ENCODE results near the gene SCNN1A. TPM values are rescaled to one million over a fixed set of nuclear protein-coding genes. Genes with fewer than 3 reads are reported as not detected.

SCNN1A gene
- total RNA-seq = 10.4 and 11.1 TPM in 2 replicates

GRCh38 chr12:6375269-6376078 lies at the start of gene SCNN1A:
SCNN1A (minus strand) TSS chr12:6375563; CDS start chr12:6374783, 780 bp downstream.
- TF ChIP-seq CTCF (IDR thresholded peaks at IDR 0.05; ENCODE audit: insufficient read depth, low read length, poor library complexity, severe bottlenecking) = no peak
- H3K36me3 ChIP-seq (ENCODE audit: control insufficient read depth, insufficient read depth, low read length) = no peaks in the 10 kb centered on the region
- peak within 1 kb of the TSS; percentile 45 for H3K4me3 ChIP-seq (ENCODE audit: low read depth, low read length)
- no peaks in the 10 kb centered on the region for H3K27me3 ChIP-seq (ENCODE audit: control insufficient read depth, insufficient read depth, low read length)
- no peak for DNase-seq (ENCODE audit: low read depth)

GRCh38 chr12:6424866-6425265 lies 49.5 kb upstream of the SCNN1A start:
- TF ChIP-seq CTCF (IDR thresholded peaks at IDR 0.05; ENCODE audit: insufficient read depth, low read length, poor library complexity, severe bottlenecking) = no peak
- H3K27me3 ChIP-seq (ENCODE audit: control insufficient read depth, insufficient read depth, low read length) = no peaks in the 10 kb centered on the region
- H3K36me3 ChIP-seq (ENCODE audit: control insufficient read depth, insufficient read depth, low read length) = no peaks in the 10 kb centered on the region
- H3K4me3 ChIP-seq (ENCODE audit: low read depth, low read length) = no peak overlapping the region
- no peak for DNase-seq (ENCODE audit: low read depth)

GRCh38 chr12:6424008-6424347 lies 48.6 kb upstream of the SCNN1A start:
- Histone ChIP-seq H3K4me3 (ENCODE audit: low read depth, low read length) (no peak overlapping the region), H3K36me3 (ENCODE audit: control insufficient read depth, insufficient read depth, low read length) (no peaks in the 10 kb centered on the region), H3K27me3 (ENCODE audit: control insufficient read depth, insufficient read depth, low read length) (no peaks in the 10 kb centered on the region)
- no peak for DNase-seq (ENCODE audit: low read depth)
- no peak for TF ChIP-seq CTCF (IDR thresholded peaks at IDR 0.05; ENCODE audit: insufficient read depth, low read length, poor library complexity, severe bottlenecking)

GRCh38 chr12:6423267-6424007 lies 48.1 kb upstream of the SCNN1A start:
- TF ChIP-seq CTCF (IDR thresholded peaks at IDR 0.05; ENCODE audit: insufficient read depth, low read length, poor library complexity, severe bottlenecking) = peak; percentile 85
- Histone ChIP-seq H3K36me3 (ENCODE audit: control insufficient read depth, insufficient read depth, low read length) (no peaks in the 10 kb centered on the region), H3K4me3 (ENCODE audit: low read depth, low read length) (no peak overlapping the region), H3K27me3 (ENCODE audit: control insufficient read depth, insufficient read depth, low read length) (no peaks in the 10 kb centered on the region)
- DNase-seq (ENCODE audit: low read depth) = peak; percentile 55

GRCh38 chr12:6420364-6420763 lies 45.0 kb upstream of the SCNN1A start:
- Histone ChIP-seq H3K4me3 (ENCODE audit: low read depth, low read length) (no peak overlapping the region), H3K27me3 (ENCODE audit: control insufficient read depth, insufficient read depth, low read length) (no peaks in the 10 kb centered on the region)
- TF ChIP-seq CTCF (IDR thresholded peaks at IDR 0.05; ENCODE audit: insufficient read depth, low read length, poor library complexity, severe bottlenecking) = no peak

More at GRCh38 chr12:6420364-6420763, 45.0 kb upstream of the SCNN1A start:
- H3K36me3 ChIP-seq (ENCODE audit: control insufficient read depth, insufficient read depth, low read length) = no peaks in the 10 kb centered on the region
- no peak for DNase-seq (ENCODE audit: low read depth)
